ENCODE results near the gene ABCC9.

DNA sequence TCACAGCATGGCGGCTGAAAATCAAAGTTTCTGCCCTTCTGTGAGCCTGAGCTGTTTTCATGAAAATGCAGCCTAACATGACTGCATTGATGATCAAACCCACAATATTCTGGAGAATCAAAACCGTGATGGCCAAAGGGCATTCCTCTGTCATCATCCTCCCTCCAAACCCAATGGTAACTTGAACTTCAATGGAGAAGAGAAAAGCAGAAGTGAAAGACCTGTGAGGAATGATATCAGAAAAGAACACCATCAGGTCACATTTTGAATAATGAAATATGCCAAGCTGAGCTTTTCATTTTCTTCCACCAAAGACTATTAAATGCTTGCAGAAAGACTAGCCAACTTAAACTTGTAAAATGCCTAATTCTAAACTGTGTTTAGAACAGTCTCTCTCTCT lies 174.8 kb downstream of the ABCC9 start:
- TF ChIP-seq, protein P1, sequence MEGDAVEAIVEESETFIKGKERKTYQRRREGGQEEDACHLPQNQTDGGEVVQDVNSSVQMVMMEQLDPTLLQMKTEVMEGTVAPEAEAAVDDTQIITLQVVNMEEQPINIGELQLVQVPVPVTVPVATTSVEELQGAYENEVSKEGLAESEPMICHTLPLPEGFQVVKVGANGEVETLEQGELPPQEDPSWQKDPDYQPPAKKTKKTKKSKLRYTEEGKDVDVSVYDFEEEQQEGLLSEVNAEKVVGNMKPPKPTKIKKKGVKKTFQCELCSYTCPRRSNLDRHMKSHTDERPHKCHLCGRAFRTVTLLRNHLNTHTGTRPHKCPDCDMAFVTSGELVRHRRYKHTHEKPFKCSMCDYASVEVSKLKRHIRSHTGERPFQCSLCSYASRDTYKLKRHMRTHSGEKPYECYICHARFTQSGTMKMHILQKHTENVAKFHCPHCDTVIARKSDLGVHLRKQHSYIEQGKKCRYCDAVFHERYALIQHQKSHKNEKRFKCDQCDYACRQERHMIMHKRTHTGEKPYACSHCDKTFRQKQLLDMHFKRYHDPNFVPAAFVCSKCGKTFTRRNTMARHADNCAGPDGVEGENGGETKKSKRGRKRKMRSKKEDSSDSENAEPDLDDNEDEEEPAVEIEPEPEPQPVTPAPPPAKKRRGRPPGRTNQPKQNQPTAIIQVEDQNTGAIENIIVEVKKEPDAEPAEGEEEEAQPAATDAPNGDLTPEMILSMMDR (IDR thresholded peaks at IDR 0.05; ENCODE audit: insufficient read depth, low read length): no peak
- no peak for TF ChIP-seq GABPA (IDR thresholded peaks at IDR 0.05; ENCODE audit: low read depth)
- TF ChIP-seq, protein P2, sequence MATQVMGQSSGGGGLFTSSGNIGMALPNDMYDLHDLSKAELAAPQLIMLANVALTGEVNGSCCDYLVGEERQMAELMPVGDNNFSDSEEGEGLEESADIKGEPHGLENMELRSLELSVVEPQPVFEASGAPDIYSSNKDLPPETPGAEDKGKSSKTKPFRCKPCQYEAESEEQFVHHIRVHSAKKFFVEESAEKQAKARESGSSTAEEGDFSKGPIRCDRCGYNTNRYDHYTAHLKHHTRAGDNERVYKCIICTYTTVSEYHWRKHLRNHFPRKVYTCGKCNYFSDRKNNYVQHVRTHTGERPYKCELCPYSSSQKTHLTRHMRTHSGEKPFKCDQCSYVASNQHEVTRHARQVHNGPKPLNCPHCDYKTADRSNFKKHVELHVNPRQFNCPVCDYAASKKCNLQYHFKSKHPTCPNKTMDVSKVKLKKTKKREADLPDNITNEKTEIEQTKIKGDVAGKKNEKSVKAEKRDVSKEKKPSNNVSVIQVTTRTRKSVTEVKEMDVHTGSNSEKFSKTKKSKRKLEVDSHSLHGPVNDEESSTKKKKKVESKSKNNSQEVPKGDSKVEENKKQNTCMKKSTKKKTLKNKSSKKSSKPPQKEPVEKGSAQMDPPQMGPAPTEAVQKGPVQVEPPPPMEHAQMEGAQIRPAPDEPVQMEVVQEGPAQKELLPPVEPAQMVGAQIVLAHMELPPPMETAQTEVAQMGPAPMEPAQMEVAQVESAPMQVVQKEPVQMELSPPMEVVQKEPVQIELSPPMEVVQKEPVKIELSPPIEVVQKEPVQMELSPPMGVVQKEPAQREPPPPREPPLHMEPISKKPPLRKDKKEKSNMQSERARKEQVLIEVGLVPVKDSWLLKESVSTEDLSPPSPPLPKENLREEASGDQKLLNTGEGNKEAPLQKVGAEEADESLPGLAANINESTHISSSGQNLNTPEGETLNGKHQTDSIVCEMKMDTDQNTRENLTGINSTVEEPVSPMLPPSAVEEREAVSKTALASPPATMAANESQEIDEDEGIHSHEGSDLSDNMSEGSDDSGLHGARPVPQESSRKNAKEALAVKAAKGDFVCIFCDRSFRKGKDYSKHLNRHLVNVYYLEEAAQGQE (IDR thresholded peaks at IDR 0.05; ENCODE audit: insufficient replicate concordance, low read depth): no peak

Data from HL-60 (cell line).